ENCODE results near the gene AARS2.
A peak's percentile ranks its signal among the peaks of the same experiment; 100 is the strongest.
"Not testable (repeated sequence)": the region's sequence is repeated elsewhere in the genome, so short reads cannot be mapped to it uniquely, and the experiment has no call there.

AARS2 gene

GRCh38 chr6:44312901-44313788 is at the start of gene AARS2:
Gene AARS2, minus strand, starts transcription at chr6:44313347. Its CDS starts 24 bp downstream, at chr6:44313323.
- peak; percentile 87 for DNase-seq

- DNase-seq: no peak
These were observed 48.8 kb upstream of the AARS2 start for GRCh38 chr6:44361947-44362346.

- DNase-seq: no peak
These were observed 46.8 kb upstream of the AARS2 start for GRCh38 chr6:44359973-44360372.

GRCh38 chr6:44356487-44356886 is 43.3 kb upstream of the AARS2 start:
- no peak for DNase-seq

GRCh38 chr6:44355640-44356039 is 42.5 kb upstream of the AARS2 start:
- DNase-seq: no peak

GRCh38 chr6:44353336-44353735 is 40.2 kb upstream of the AARS2 start:
- no peak for DNase-seq

- DNase-seq: no peak
These were observed 39.1 kb upstream of the AARS2 start for GRCh38 chr6:44352259-44352658.

GRCh38 chr6:44350650-44350994 is 37.5 kb upstream of the AARS2 start:
- not testable (repeated sequence) for DNase-seq

- no peak for DNase-seq
These were observed 36.9 kb upstream of the AARS2 start for GRCh38 chr6:44349904-44350649.

GRCh38 chr6:44346818-44347217 is 33.7 kb upstream of the AARS2 start:
- not testable (repeated sequence) for DNase-seq

GRCh38 chr6:44342489-44342888 is 29.3 kb upstream of the AARS2 start, which contains the start of gene SPATS1:
Gene SPATS1, plus strand, starts transcription at chr6:44342650. Its CDS starts 446 bp downstream, at chr6:44343096.
- no peak for DNase-seq

- no peak for DNase-seq
These were observed 28.9 kb upstream of the AARS2 start for GRCh38 chr6:44342052-44342451.

- DNase-seq: no peak
These were observed 28.1 kb upstream of the AARS2 start for GRCh38 chr6:44341095-44341890.

- DNase-seq: no peak
These were observed 26.8 kb upstream of the AARS2 start for GRCh38 chr6:44339763-44340625.

GRCh38 chr6:44339301-44339700 is 26.2 kb upstream of the AARS2 start:
- DNase-seq: no peak

- peak; percentile 60 for DNase-seq
These were observed 25.3 kb upstream of the AARS2 start for GRCh38 chr6:44338228-44339122.

- DNase-seq: no peak
These were observed 22.5 kb upstream of the AARS2 start for GRCh38 chr6:44335631-44336030.

GRCh38 chr6:44333942-44334341 is 20.8 kb upstream of the AARS2 start:
- DNase-seq: no peak

GRCh38 chr6:44333273-44333919 is 20.2 kb upstream of the AARS2 start:
- DNase-seq: no peak

GRCh38 chr6:44332585-44332984 is 19.4 kb upstream of the AARS2 start:
- no peak for DNase-seq

- DNase-seq: no peak
These were observed 16.7 kb upstream of the AARS2 start for GRCh38 chr6:44329858-44330257.

Measured in CD4-positive, alpha-beta T cell treated with Interferon gamma for 1 hour (primary cell).